Measurements from ENCODE around the gene ZNF146. TPM values are rescaled to one million over a fixed set of nuclear protein-coding genes. Genes with fewer than 3 reads are reported as not detected.
"Not testable (repeated sequence)": the region's sequence is repeated elsewhere in the genome, so short reads cannot be mapped to it uniquely, and the experiment has no call there.

Gene ZNF146
- total RNA-seq, 2 donors from 2014 or later = 115 to 121 TPM

DNA sequence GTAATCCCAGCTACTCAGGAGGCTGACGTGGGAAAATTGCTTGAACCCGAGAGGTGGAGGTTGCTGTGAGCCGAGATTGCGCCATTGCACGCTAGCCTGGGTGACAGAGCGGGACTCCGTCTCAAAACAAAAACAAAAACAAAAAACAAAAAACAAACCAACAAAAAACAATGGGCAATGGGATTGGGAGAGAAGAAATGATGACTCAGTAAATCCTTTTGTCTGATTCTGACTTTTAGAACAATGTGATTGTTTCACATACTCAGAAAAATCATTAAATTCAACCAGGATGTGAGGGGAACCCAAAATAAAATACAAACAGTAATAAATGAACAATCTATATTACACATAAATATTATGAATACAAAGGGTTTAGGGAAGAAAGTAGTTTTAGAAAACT, 5.5 kb upstream of the ZNF146 start:
- Mint-ChIP-seq H3K4me1 (ENCODE audit: low read depth) (no peaks in the 10 kb centered on the region), H3K9me3 (no peaks in the 10 kb centered on the region), H3K4me3 (no peak overlapping the region), H3K27me3 (ENCODE audit: low read depth) (no peaks in the 10 kb centered on the region), H3K27ac (no peak overlapping the region), H3K36me3 (ENCODE audit: insufficient read depth in 2 of 2) (no peaks in the 10 kb centered on the region)
- ATAC-seq (replicated peaks in 1 of 2) (no peak), DNase-seq (no peak)

- Mint-ChIP-seq H3K9me3 (no peaks in the 10 kb centered on the region), H3K27ac (no peak overlapping the region)
- no peak for ATAC-seq (replicated peaks in 1 of 2)
These were observed 4.4 kb upstream of the ZNF146 start for GRCh38 chr19:36210497-36210896.

DNA sequence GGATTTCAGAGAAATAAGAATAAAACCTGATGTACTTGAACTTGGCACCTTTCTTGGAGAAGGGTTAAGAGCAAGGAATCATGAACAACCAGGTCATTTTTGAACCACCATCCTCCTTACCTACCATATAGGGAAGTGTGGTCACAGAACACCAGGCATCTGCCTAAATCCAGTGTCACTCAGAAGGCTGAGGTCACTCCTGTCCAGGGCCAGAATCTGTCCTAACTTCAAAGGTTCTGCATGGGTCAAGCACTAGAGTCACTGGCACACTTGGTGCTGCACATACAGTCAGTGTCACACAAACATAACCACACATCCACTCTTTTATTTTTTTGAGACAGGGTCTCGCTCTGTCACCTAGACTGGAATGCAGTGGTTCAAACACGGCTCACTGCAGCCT, 2.0 kb upstream of the ZNF146 start:
- no peak overlapping the region for H3K27ac Mint-ChIP-seq
- H3K4me1 Mint-ChIP-seq (ENCODE audit: low read depth) = peaks cover 16% of the 10 kb centered on the region
- DNase-seq = no peak
- H3K27me3 Mint-ChIP-seq (ENCODE audit: low read depth) = no peaks in the 10 kb centered on the region
- ATAC-seq (replicated peaks in 1 of 2) = no peak
- peaks cover 3 to 4% of the 10 kb centered on the region in 2 donors for H3K36me3 Mint-ChIP-seq (ENCODE audit: insufficient read depth in 2 of 2)
- H3K9me3 Mint-ChIP-seq = no peaks in the 10 kb centered on the region
- no peak overlapping the region for H3K4me3 Mint-ChIP-seq

More at GRCh38 chr19:36210497-36210896, 4.4 kb upstream of the ZNF146 start:
- Mint-ChIP-seq H3K27me3 (ENCODE audit: low read depth) (no peaks in the 10 kb centered on the region), H3K36me3 (ENCODE audit: insufficient read depth in 2 of 2) (no peaks in the 10 kb centered on the region), H3K4me1 (ENCODE audit: low read depth) (no peaks in the 10 kb centered on the region), H3K4me3 (no peak overlapping the region)
- no peak for DNase-seq

GRCh38 chr19:36215276-36216123, 594 bp downstream of the ZNF146 start:
- Mint-ChIP-seq H3K4me3 (no peak overlapping the region), H3K27me3 (ENCODE audit: low read depth) (no peaks in the 10 kb centered on the region), H3K36me3 (ENCODE audit: insufficient read depth in 2 of 2) (peaks cover 13 to 17% of the 10 kb centered on the region in 2 donors), H3K9me3 (peaks cover 0 to 3% of the 10 kb centered on the region in 2 donors), H3K27ac (no peak overlapping the region), H3K4me1 (ENCODE audit: low read depth) (peaks cover 27% of the 10 kb centered on the region)
- DNase-seq = peak; percentile 5 to 19
- no peak for ATAC-seq (replicated peaks in 1 of 2)

GRCh38 chr19:36221474-36221873, 6.6 kb downstream of the ZNF146 start:
- ATAC-seq (replicated peaks in 1 of 2) (no peak), DNase-seq (no peak)
- Mint-ChIP-seq H3K27ac (no peak overlapping the region), H3K27me3 (ENCODE audit: low read depth) (no peaks in the 10 kb centered on the region), H3K9me3 (peaks cover 2 to 12% of the 10 kb centered on the region in 2 donors), H3K4me1 (ENCODE audit: low read depth) (peaks cover 51% of the 10 kb centered on the region), H3K36me3 (ENCODE audit: insufficient read depth in 2 of 2) (peaks cover 33 to 66% of the 10 kb centered on the region in 2 donors), H3K4me3 (no peak overlapping the region)

DNA sequence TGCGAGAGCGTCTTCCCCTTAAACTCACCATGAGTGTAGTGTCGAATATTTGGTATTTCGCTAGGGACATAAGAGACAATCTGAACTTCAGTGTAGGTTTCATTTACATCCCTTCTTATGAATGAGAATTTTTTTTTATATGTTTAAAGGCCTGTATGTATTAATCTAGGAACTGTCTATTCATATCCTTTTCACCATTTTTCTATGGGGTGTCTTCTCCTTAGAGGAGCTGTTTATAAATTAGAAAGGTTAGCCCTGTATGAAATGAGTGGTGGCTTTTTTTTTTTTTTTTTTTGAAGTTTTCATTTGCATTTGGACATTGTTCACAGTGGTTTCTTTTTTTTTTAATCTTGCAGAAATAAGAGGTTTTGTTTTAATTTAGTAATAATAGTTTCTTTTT, 7.6 kb downstream of the ZNF146 start:
- DNase-seq (no peak), ATAC-seq (replicated peaks in 1 of 2) (no peak)
- Mint-ChIP-seq H3K27ac (no peak overlapping the region), H3K4me1 (ENCODE audit: low read depth) (peaks cover 43% of the 10 kb centered on the region), H3K4me3 (no peak overlapping the region), H3K9me3 (peaks cover 2 to 13% of the 10 kb centered on the region in 2 donors), H3K27me3 (ENCODE audit: low read depth) (no peaks in the 10 kb centered on the region), H3K36me3 (ENCODE audit: insufficient read depth in 2 of 2) (peaks cover 30 to 65% of the 10 kb centered on the region in 2 donors)

DNA sequence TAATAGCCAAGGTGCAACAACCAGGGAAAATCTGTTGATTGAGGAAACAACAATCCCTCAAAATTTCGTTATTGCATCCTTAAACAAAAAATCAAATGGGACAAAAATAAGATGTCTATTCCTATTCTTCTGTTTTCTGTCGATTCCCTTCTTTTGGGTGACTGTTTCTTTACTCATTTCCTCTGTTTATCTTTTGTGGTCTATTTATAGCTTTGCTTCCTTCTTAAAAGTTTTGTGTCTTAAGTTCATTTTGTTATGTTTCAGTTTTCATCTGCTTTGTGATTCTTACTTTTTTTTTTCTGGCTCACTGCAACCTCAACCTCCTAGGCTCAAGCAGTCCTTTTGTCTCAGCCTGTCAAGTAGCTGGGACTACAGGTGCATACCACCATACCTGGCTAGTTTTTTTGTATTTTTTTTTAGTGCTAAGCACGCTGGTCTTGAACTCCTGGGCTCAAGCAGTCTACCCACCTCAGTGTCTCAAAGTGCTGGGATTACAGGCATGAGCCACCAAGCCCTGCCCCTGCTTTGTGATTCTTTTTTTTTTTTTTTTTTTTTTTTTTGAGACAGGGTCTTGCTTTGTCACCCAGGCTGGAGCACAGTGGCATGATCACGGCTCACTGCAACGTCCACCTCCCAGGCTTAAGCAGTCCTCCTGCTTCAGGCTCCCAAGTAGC, 10.4 kb downstream of the ZNF146 start:
- peaks cover 38 to 76% of the 10 kb centered on the region in 2 donors for H3K36me3 Mint-ChIP-seq (ENCODE audit: insufficient read depth in 2 of 2)
- peak overlapping the region; percentile 15 to 50 for H3K4me3 Mint-ChIP-seq
- H3K9me3 Mint-ChIP-seq = peaks cover 10 to 20% of the 10 kb centered on the region in 2 donors
- H3K27ac Mint-ChIP-seq = peak overlapping the region; percentile 79
- H3K27me3 Mint-ChIP-seq (ENCODE audit: low read depth) = no peaks in the 10 kb centered on the region
- ATAC-seq (replicated peaks in 1 of 2) (no peak), DNase-seq (no peak)
- H3K4me1 Mint-ChIP-seq (ENCODE audit: low read depth) = peaks cover 30% of the 10 kb centered on the region

DNA sequence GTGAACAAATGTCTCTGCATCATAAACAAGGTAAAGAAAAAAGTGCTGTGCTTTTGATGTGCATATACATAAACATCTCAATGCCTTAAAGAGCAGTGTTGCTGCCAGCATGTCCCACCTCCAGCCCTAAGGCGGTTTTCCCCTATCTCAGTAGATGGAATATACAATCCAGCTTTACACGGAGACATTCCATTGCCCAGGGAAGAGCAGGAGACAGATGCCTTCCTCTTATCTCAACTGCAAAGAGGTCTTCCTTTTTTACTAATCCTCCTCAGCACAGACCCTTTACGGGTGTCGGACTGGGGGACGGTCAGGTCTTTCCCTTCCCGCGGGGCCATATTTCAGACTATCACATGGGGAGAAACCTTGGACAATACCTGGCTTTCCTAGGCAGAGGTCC, 18.7 kb downstream of the ZNF146 start:
- H3K27ac Mint-ChIP-seq; DNase-seq; H3K4me3 Mint-ChIP-seq; H3K27me3 Mint-ChIP-seq (ENCODE audit: low read depth); ATAC-seq (replicated peaks in 1 of 2); H3K4me1 Mint-ChIP-seq (ENCODE audit: low read depth): not testable (repeated sequence)
- H3K36me3 Mint-ChIP-seq (ENCODE audit: insufficient read depth in 2 of 2) = peaks cover 60 to 89% of the 10 kb centered on the region in 2 donors
- H3K9me3 Mint-ChIP-seq = peaks cover 18 to 30% of the 10 kb centered on the region in 2 donors

GRCh38 chr19:36236304-36236945, 21.5 kb downstream of the ZNF146 start:
- ATAC-seq (replicated peaks in 1 of 2) = no peak
- H3K9me3 Mint-ChIP-seq = peaks cover 9 to 22% of the 10 kb centered on the region in 2 donors
- no peaks in the 10 kb centered on the region for H3K27me3 Mint-ChIP-seq (ENCODE audit: low read depth)
- no peak for DNase-seq
- no peaks in the 10 kb centered on the region for H3K4me1 Mint-ChIP-seq (ENCODE audit: low read depth)
- no peak overlapping the region for H3K27ac Mint-ChIP-seq
- no peak overlapping the region for H3K4me3 Mint-ChIP-seq
- peaks cover 54 to 83% of the 10 kb centered on the region in 2 donors for H3K36me3 Mint-ChIP-seq (ENCODE audit: insufficient read depth in 2 of 2)

DNA sequence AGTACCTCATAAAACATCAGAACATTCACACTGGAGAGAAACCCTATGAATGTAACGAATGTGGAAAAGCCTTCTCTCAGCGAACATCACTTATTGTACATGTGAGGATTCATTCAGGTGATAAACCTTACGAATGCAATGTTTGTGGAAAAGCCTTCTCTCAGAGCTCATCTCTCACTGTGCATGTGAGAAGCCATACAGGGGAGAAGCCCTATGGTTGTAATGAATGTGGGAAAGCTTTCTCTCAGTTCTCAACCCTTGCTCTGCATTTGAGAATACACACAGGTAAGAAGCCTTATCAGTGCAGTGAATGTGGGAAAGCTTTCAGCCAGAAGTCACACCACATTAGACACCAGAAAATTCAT, 22.0 kb downstream of the ZNF146 start:
- Mint-ChIP-seq H3K27me3 (ENCODE audit: low read depth) (no peaks in the 10 kb centered on the region), H3K27ac (no peak overlapping the region), H3K4me1 (ENCODE audit: low read depth) (no peaks in the 10 kb centered on the region), H3K4me3 (no peak overlapping the region), H3K36me3 (ENCODE audit: insufficient read depth in 2 of 2) (peaks cover 54 to 83% of the 10 kb centered on the region in 2 donors), H3K9me3 (peaks cover 9 to 22% of the 10 kb centered on the region in 2 donors)
- no peak for DNase-seq
- no peak for ATAC-seq (replicated peaks in 1 of 2)

GRCh38 chr19:36244066-36244465, 29.2 kb downstream of the ZNF146 start:
- Mint-ChIP-seq H3K27me3 (ENCODE audit: low read depth) (peaks cover 4% of the 10 kb centered on the region), H3K9me3 (peaks cover 17 to 27% of the 10 kb centered on the region in 2 donors), H3K4me3 (no peak overlapping the region), H3K27ac (no peak overlapping the region), H3K4me1 (ENCODE audit: low read depth) (no peaks in the 10 kb centered on the region), H3K36me3 (ENCODE audit: insufficient read depth in 2 of 2) (peaks cover 22 to 37% of the 10 kb centered on the region in 2 donors)
- ATAC-seq (replicated peaks in 1 of 2) (no peak), DNase-seq (no peak)

- H3K27ac Mint-ChIP-seq = no peak overlapping the region
- ATAC-seq (replicated peaks in 1 of 2) (no peak), DNase-seq (no peak)
- no peak overlapping the region for H3K4me3 Mint-ChIP-seq
- peaks cover 14 to 23% of the 10 kb centered on the region in 2 donors for H3K9me3 Mint-ChIP-seq
- peaks cover 17 to 28% of the 10 kb centered on the region in 2 donors for H3K36me3 Mint-ChIP-seq (ENCODE audit: insufficient read depth in 2 of 2)
- H3K4me1 Mint-ChIP-seq (ENCODE audit: low read depth) = no peaks in the 10 kb centered on the region
- peaks cover 4% of the 10 kb centered on the region for H3K27me3 Mint-ChIP-seq (ENCODE audit: low read depth)
These were observed 30.5 kb downstream of the ZNF146 start for GRCh38 chr19:36245210-36246005.

Data from activated T-cell treated with anti-CD3 and anti-CD28 coated beads, Interleukin-2, amount 50 U/mL, for 72 hours (primary cell).